GM10248 (cell line): ENCODE measurements around the gene HMGN5.

Source experiments
- CTCF ChIA-PET: fragments of 300-600 bp; sonication (Branson Sonifier 250); formaldehyde crosslinking; extraction: SDS; loops from one replicate; lab custom pipeline; 2021; ENCODE audit warnings: antibody characterized with exemption; lab: Yijun Ruan, JAX
- POLR2A ChIA-PET: fragments of 350-650 bp; sonication (Branson Sonifier 250); formaldehyde crosslinking; extraction: SDS; loops from one replicate; lab custom pipeline; 2020; ENCODE audit warnings: antibody characterized with exemption; lab: Yijun Ruan, JAX
- DNase-seq: peaks from one replicate; pipeline ENCODE4 v3.0.0; 2012; ENCODE audit errors: extremely low spot score
- CTCF ChIP-seq: IDR thresholded peaks from 2 replicates; pipeline ENCODE4 v1.5.1; 2012; ENCODE audit warnings: mild to moderate bottlenecking, low read depth; ENCODE audit errors: extremely low read depth, missing control alignments, control extremely low read depth

The HMGN5 gene

GRCh38 chrX:81205551-81205950, 3.8 kb upstream of the HMGN5 start:
- no peak for TF ChIP-seq CTCF
- no peak for DNase-seq
- POLR2A ChIA-PET = no interaction called here
- CTCF ChIA-PET = no interaction called here

- ChIA-PET CTCF (interaction anchor here (1.1 to 1.7 kb wide), 4 partner anchors 8 to 83 kb away, joined by 3 to 5 read pairs (median 4); no protein-coding TSS in a partner anchor), POLR2A (no interaction called here)
- no peak for DNase-seq
- TF ChIP-seq CTCF = no peak
Measured at GRCh38 chrX:81202943-81203342, 1.2 kb upstream of the HMGN5 start.

- no peak for TF ChIP-seq CTCF
- DNase-seq = no peak
- ChIA-PET POLR2A (no interaction called here), CTCF (interaction anchor here (1.1 to 1.7 kb wide), 4 partner anchors 8 to 82 kb away, joined by 3 to 5 read pairs (median 4); no protein-coding TSS in a partner anchor)
Measured at GRCh38 chrX:81202456-81202819, 725 bp upstream of the HMGN5 start.

- ChIA-PET CTCF (interaction anchor here (1.7 kb wide), 1 partner anchor 10 kb away, joined by 5 read pairs; no protein-coding TSS in a partner anchor), POLR2A (interaction anchor here (0.8 kb wide), 1 partner anchor 393 kb away, joined by 3 read pairs; no protein-coding TSS in a partner anchor)
- TF ChIP-seq CTCF = no peak
- no peak for DNase-seq
Measured at GRCh38 chrX:81201071-81201470, 642 bp downstream of the HMGN5 start.

- no peak for DNase-seq
- TF ChIP-seq CTCF = peak; percentile 50
- CTCF ChIA-PET = interaction anchor here (0.7 to 2.5 kb wide), 11 partner anchors 8 to 319 kb away, joined by 3 to 10 read pairs (median 4); no protein-coding TSS in a partner anchor
- POLR2A ChIA-PET = no interaction called here
Measured at GRCh38 chrX:81195712-81196111, 6.0 kb downstream of the HMGN5 start.

- CTCF ChIA-PET = interaction anchor here (0.7 to 2.5 kb wide), 10 partner anchors 8 to 318 kb away, joined by 3 to 10 read pairs (median 4); no protein-coding TSS in a partner anchor
- no peak for DNase-seq
- TF ChIP-seq CTCF = no peak
- POLR2A ChIA-PET = no interaction called here
Measured at GRCh38 chrX:81195259-81195658, 6.5 kb downstream of the HMGN5 start.
